HG03064 (cell line): ENCODE results near the gene HELLS.
"Not testable (repeated sequence)": the region's sequence is repeated elsewhere in the genome, so short reads cannot be mapped to it uniquely, and the experiment has no call there.

Experiments used
- ATAC-seq: cut with Tn5 transposase; IDR thresholded peaks from one replicate; pipeline ENCODE4 v1.9.1; 2021; ENCODE audit warnings: low read depth; ENCODE audit not compliant: unreplicated experiment

Gene HELLS

DNA sequence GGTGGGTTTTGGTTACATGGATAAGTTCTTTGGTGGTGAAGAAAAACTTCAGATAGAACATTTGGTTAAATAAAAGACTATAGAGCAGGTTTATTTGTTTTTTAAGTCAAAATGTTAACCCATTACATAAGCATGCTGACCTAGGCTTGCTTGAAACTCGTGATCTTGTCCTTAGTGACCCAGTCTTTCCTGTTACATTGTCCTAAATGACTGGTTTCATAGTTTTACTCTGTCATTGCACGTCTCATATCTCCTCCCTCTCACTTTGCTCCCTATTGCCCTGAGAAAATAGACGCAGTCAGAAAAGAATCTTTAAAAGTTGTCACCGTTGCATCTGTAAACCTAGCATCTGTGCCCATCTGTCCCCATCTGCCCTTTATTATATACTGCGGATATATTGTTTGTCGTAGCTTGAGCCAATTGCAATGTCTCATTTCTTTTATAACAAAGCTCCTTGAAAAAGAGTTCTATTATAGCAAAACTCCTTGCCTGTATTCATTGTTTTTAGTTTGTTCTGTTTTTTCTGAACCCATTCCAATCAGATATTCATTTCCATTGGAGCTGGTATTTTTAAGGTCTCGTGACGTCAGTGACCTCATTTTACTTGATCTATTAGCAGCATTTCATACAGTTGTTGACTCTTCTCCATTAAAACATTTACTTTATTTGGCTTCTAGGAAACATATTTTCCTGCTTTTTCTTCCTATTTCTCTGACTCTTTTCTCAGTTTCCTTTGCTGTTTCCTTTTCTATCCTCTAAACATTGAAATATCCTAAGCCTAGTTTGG is 57.3 kb downstream of the HELLS start:
- ATAC-seq: no peak

DNA sequence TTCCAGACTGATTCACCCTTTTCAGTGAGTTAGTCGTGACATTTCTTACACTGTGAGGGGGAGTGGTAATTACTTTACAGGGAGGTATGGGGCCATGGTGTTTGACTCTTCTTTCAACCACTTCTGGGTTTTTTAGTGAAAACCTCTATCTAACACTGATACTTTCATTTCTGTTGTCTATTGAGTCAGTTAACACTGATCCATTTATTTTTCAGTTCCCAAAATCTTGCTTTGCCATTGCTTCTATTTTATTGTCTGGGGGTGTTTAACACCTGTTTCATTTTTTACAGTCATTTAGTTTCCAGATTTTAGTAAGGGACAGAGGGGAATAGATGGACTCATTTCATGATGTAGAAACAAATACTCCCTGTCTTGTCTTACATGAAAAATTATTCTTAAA is 61.5 kb downstream of the HELLS start:
- peak; percentile 63 for ATAC-seq

DNA sequence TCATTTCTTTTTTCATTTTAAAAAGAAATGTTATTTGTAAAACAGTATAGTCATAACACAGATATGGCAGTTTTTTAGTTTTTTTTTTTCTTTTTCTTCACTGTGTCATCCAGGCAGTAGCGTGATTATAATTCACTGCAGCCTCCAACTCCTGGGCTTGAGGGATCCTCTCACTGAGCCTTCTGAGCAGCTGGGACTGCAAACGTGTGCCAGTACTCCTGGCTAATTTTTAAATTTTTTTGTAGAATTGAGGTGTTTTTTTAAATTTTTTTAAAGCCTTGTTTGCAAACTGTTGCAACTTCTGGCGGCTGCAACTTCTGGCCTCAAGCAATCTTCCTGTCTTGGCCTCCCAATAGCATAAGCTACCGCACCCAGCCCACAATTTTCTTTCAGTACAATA is 63.0 kb downstream of the HELLS start:
- ATAC-seq: no peak

DNA sequence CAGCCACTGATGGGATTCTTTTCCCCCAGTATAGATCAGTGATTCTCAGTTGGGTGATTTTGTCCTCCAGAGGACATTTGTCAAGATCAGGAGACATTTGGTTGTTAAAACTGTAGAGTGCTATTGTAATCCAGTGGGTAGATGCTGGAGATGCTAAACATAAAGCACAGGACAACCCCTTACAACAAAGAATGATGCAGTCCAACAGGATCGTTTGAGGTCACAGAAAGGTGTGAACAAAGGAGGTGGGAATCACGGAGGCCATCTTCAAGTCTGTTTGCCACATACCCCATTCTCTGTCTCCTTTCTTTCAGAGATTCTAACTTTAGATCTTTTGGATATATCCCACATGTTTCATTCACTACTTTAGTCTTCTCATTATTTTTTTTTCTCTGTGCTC is 69.0 kb downstream of the HELLS start:
- ATAC-seq: no peak

DNA sequence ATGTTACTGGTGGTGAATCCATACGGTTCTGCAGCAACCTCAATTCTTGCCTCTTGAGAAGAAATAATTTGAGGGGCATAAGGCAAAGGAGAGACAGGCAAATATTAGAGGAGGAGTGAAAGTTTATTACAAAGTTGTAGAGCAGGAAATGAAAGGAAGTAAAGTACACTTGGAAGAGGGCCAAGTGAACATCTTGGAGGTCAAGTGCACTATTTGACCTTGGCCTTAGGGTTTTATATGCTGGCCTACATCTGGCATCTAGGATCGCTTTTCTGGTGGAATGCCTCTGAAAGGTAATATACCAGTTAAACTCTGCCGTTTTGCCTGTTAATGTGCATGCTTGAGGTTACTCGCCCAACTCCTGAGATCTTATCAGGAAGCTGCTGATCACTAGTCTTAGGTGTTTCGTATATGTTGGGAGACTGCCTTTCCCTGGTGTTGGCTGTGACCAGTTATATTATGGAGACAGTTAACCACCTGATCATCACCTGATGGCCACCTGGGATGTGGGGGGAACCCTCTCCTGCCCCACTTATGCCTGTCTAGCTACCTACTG is 71.9 kb downstream of the HELLS start:
- ATAC-seq: no peak

DNA sequence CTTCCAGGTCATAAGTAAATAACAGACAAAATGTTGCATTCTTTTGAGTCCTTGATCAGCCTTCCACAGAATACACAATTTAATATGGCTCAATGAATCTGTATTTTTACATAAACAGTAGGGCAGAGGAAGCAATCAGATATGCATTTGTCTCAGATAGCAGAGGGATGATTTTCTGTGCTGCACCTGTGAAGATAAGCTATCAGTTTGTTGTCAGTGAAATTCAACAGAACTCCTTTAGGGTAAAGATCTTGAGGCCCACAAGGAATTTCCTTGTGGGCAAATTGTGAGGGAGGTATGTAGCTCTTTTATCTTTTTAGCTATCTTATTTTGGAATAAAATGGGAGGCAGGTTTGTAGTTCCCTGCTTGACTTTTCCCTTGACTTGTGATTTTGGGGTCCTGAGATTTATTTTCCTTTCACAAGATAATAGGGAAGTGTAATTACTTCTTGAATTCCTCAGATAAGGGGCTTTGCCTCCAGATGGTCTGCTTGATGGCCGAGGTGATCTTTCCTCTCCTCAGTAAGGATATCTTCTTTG is 77.1 kb downstream of the HELLS start:
- ATAC-seq: no peak

DNA sequence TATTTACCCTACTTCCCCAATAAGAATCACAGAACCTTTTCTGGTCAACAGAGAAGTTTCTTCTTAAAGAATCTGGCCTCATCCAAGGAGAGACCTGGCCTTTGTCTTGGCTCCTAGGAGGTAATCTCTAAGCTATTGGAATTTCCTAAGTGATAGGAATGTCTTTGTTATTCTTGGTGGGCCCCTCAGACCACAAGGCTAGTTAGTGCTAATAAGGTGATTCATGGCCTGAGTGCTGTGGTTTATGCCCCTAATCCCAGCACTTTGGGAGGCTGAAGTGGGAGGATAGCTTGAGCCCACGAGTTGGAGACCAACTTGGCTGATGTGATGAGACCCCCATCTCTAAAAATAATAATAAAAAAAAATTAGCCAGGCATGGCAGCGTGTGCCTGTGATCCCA is 78.0 kb downstream of the HELLS start:
- ATAC-seq: no peak

DNA sequence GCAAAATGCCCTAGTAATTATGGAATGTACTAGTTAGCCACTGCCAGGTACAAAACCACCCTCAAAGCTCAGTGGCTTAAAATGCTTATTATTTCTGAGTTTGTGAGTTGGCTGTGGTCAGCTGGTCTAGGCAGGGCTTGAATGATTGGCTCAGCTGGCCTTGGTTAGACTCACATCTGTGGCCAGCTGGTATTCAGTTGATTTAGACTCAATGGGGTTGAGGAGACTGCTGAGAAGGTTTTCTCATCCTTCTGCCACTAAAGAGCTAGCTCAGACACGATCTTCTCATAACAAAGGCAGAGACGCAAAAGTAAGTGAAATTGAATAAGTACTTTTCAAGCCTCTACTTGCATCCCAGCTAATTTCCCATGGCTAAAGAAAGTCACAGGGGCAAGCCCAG is 80.9 kb downstream of the HELLS start:
- ATAC-seq: no peak

DNA sequence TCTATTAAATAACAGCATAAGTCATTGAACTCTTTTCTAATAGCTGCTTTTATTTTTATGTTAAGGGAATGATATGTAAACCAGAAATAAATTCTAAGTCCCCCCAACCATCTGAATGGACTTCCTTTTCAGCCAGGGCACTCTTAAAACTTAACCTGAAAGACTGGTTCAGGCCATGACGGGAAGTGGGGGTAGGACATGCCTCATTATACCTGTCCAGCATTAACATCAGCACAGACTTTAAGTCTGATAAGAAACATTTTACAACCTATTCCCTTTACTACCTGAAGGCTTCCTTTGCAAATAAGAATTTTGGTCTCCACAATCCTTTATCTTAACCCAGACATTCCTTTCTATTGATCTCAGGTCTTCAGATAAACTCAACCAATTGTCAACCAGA is 81.9 kb downstream of the HELLS start:
- ATAC-seq: no peak

DNA sequence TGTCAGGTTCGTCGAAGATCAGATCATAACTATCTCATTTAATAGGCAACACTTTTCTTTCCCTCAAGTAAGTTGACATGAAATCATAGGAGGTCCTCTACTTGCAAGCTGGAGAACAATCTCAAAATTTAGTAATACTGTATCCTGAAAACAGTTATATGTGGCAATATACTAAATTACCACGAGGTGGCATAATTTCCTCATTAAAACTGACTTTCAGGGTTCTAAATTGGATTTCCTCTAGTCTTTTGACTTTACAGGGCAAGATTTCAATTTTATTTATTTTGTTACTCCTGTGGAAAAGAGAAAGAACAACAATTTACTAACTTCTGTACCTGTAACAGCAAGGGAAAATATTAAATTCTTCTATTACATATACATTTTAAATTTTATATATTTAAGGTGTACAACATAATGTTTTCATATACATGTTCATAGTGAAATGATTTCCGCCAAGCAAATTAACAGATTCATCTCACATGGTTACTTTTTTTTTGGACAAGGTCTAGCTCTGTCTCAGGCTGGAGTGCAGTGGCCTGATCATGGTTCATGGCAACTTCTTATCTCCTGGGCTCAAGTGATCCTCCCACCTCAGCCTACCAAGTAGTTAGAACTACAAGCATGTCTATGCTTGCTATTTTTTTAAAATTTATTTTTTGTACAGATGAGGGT is 84.6 kb downstream of the HELLS start:
- no peak for ATAC-seq

DNA sequence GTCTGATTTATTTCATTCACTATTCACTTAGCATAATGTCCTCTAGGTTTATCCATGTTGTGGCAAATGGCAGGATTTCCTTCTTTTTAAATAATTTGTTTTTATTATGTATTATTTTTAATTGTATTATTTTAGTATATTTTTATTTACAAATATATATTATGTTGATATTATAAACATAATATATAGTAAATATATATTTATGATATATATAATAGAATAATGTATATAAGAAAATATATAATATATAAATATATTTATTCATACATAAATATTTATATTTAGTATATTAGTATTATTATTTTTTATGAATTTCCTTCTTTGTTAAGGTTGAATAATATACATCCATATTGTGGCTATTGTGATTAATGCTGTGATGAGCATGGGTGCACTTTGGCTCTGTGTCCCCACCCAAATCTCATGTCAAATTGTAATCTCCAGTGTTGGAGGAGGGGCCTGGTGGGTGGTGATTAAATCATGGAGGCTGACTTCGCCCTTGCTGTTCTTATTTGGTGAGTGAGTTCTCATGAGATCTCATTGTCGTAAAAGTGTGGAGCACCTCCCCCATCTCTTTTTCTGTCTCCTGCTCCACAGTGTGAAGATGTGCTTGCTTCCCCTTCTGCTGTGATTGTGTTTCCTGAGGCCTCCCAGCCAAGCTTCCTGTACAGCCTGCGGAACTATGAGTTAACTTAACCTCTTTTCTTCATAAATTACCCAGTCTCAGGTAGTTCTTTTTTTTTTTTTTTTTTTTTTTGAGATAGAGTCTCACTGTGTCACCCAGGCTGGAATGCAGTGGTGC is 85.7 kb downstream of the HELLS start:
- ATAC-seq: no peak

DNA sequence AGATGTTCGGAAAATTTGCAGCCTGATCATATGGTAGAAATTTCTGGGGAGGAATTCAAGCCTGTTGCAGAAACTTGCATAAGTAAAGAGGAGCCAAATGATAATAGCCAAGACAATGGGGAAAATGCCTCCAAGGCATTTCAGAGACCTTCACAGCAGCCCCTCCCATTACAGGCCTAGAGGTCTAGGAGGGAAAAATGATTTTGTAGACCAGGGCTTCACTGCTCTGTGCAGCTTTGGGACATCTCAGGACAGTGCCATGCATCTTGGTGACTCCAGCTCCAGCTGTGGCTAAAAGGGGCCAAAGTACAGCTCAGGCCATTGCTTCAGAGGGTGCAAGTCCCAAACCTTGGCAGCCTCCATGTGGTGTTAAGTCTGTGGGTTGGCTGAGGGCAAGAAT is 87.4 kb downstream of the HELLS start:
- no peak for ATAC-seq

DNA sequence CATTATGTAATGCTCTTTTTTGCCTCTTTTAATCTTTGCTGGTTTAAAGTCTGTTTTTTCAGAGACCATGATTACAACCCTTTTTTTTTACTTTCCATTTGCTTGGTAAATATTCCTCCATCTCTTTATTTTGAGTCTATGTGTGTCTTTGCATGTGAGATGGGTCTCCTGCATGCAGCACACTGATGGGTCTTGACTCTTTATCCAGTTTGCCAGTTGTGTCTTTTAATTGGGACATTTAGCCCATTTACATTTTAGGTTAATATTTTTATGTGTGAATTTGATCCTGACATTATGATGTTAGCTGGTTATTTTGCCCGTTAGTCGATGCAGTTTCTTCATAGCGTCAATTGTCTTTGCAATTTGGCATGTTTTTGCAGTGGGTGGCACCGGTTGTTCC is 92.5 kb downstream of the HELLS start:
- not testable (repeated sequence) for ATAC-seq

DNA sequence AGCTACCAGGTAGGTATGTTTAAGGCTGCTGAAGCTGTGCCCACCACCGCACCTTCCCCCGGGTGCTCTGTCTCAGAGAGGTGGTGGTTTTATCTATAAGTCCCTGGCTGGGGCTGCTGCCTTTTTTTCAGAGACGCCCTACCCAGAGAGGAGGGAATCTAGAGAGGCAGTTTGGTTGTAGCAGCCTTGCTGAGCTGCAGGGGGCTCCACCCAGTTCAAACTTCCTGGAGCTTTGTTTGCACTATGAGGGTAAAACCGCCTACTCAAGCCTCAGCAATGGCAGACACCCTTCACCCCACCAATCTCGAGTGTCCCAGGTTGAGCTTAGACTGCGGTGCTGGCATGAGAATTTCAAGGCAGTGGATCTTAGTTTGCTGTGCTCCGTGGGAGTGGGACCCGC is 94.3 kb downstream of the HELLS start:
- no peak for ATAC-seq

DNA sequence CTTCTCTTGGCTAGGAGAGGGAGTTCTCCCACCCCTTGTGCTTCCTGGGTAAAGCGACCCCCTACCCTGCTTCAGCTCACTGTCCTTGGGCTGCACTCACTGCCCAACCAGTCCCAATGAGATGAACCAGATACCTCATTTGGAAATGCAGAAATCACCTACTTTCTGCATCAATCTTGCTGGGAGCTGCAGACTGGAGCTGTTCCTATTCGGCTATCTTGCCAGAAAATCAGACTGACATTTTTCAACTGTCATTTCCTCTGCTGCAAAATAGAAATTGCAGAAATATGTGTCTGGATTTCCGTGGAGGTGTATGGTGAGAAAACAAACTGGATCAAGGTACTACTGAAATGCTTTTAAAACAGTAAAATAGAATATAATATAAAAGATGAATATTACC is 95.0 kb downstream of the HELLS start:
- no peak for ATAC-seq

DNA sequence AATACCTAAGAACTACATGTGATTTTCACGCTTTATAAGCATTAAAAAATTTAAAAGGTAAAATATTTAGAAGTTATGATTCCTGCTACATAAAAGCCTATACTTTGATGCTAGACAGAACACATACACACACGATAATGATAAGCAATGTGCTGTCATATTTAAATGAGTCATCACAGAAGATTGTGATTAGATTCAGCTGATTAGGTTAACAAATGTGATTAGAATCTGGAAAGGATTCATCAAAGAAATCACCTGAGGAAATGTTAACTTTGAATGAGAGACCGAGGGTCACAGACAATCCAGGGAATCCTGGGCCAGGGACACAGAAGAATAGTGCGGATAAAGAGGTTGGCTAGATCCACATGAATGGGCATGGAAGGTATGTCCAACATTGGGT is 95.9 kb downstream of the HELLS start:
- no peak for ATAC-seq

DNA sequence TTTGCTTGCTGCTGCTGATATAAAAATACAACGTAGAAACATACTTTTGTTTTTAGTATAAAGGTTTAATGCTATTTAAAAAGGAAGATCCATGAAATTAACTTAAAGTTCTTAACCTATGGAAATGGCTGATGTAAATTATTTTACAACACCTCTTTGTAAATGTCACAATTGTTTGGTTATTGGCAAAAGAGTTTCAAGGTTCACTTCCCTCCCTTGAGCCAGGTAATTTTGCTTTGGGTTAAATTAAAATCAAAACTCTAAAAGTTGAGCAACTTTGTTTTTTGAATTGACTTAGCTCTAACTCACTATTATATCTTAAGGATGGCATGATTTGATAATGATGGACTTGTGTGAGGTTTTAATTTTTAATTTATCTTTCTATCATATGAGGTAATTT is 98.8 kb downstream of the HELLS start:
- no peak for ATAC-seq

DNA sequence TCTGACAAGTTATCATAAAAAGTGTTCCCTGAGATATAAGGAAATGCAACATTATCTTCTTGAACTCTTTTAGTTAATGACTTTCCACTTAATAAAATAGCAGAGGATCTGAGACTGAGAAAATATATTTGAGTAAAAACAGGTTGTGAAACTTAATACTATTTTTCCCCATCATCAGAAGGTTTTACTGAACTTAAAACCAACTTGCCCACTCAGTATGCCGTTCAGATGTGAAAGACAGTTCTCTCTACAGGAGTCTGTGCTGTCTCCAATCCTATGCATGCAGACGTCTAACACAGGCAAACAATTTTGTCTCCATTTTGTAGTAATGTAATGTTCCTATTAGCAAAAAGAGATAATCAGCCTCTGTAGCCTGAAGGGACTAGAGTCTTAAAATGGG is 99.7 kb downstream of the HELLS start:
- no peak for ATAC-seq
